Adrenal gland (tissue), 12 donors: Measurements from ENCODE around the gene LRP1B. TPM values are rescaled to one million over a fixed set of nuclear protein-coding genes. Genes with fewer than 3 reads are reported as not detected.

Source experiments
- DNase-seq, 7 donors: peaks; one replicate each; pipeline ENCODE4 v3.0.0-alpha.2; 2019 to 2020
- H3K27ac ChIP-seq, 5 donors: fragments of 200-600 bp; sonication (generic) in 4 of 5; 1 replicate in 3 of 5; 2 replicates in 2 of 5; pipeline versions ENCODE4 v1.5.1 to v1.8.0; 2016 to 2020; ENCODE audit warnings: mild to moderate bottlenecking in 1 of 5
- H3K27me3 ChIP-seq: fragments of 200-600 bp; 2 replicates; pipeline ENCODE4 v1.8.0; 2021
- H3K36me3 ChIP-seq, 2 donors: fragments of 200-600 bp; replicated peaks in 1 of 2; 1 replicate in 1 of 2; 2 replicates in 1 of 2; pipeline versions ENCODE4 v1.5.1 to v1.8.0; 2018 to 2022
- H3K4me1 ChIP-seq, 2 donors: fragments of 200-600 bp; replicated peaks in 1 of 2; 1 replicate in 1 of 2; 2 replicates in 1 of 2; pipeline versions ENCODE4 v1.5.1 to v1.8.0; 2018 to 2021
- H3K4me3 ChIP-seq, 4 donors: fragments of 200-600 bp; sonication (generic) in 3 of 4; one replicate each; pipeline ENCODE4 v1.5.1; 2016 to 2018
- H3K9me3 ChIP-seq, 3 donors: fragments of 200-600 bp; sonication (generic) in 1 of 3; replicated peaks in 1 of 3; 1 replicate in 2 of 3; 2 replicates in 1 of 3; pipeline versions ENCODE4 v1.5.1 to v1.8.0; 2016 to 2021
- CTCF ChIP-seq, 6 experiments: fragments of 450-650 bp in 4 of 6; fragments of 200-600 bp in 2 of 6; sonication (generic) in 1 of 6; IDR thresholded peaks; 1 replicate in 5 of 6; 2 replicates in 1 of 6; pipeline versions ENCODE4 v1.5.1 to v1.8.0; 2016 to 2021; ENCODE audit warnings: antibody characterized with exemption in 6 of 6, mild to moderate bottlenecking in 2 of 6, moderate library complexity in 1 of 6
- POLR2A ChIP-seq, 2 donors: fragments of 450-650 bp; IDR thresholded peaks; one replicate each; pipeline ENCODE4 v1.6.1; 2017; ENCODE audit warnings: antibody characterized with exemption in 2 of 2, mild to moderate bottlenecking in 2 of 2, moderate library complexity in 1 of 2
- WGBS, 4 donors: extraction: QIAGEN DNeasy Blood & Tissue Kit in 2 of 4; methylation state at CpG; one replicate each; pipeline versions ENCODE4 v1.1.5 to v1.1.7; 2013 to 2017; 5-methylcytosine and 5-hydroxymethylcytosine counted together
- intact Hi-C, 2 donors: fragments of 100-400 bp; cut with DNase I; formaldehyde crosslinking; loops; one replicate each; pipeline versions ENCODE4 v1.14.1 to v1.15.0; 2022 to 2023
- polyA plus RNA-seq, 3 donors: library from polyadenylated mRNA; stranded (reverse); fragments of 200-250 nt in 2 of 3; fragments of 350-450 nt in 1 of 3; fragmentation: Illumina TruSeq in 1 of 3; extraction: RNeasy Lipid Tissue Mini Kit (QIAGEN cat#74804) in 1 of 3; gene quantifications; one replicate each; pipeline ENCODE4 v1.2.3, GENCODE V29; 2013 to 2014
- total RNA-seq, 9 donors: library from RNA; depleted of rRNA in 4 of 9; stranded (reverse); fragments of >200 nt in 4 of 9; fragments of 120-200 nt in 1 of 9; fragmentation: NEBNext Ultra II Directional in 1 of 9; extraction: Animal tissue kit (Norgen Biotek cat#: 25700) in 1 of 9; gene quantifications; one replicate each; pipeline versions ENCODE4 v1.1.0 to v1.2.4, GENCODE V29; 2013 to 2023
- donor health status: healthy with polysubstance abuse.
- donor health status: Bipolar disorder and iron deficiency.
- donor health status: DM: yes; HTN: yes; CAD: no.
- donor health status: DM: no; HTN: no; CAD: no.
- donor health status: DM: no; HTN: no; CAD: no.
- donor health status: DM: yes; HTN: yes; CAD: no.

Gene LRP1B
- total and polyA plus RNA-seq, 12 donors = 0.84 to 5.4 (median 2.1) TPM

GRCh38 chr2:141714496-141714895 is 416.3 kb downstream of the LRP1B start:
- intact Hi-C loops = no loop called here
- WGBS, 4 donors = 56 to 73% (median 63%) methylated on average over 1 of the region's 1 CpG
- no peak overlapping the region for H3K27ac ChIP-seq

GRCh38 chr2:141711627-141712026 is 419.2 kb downstream of the LRP1B start:
- Histone ChIP-seq H3K9me3 (no peaks in the 10 kb centered on the region), H3K27ac (no peak overlapping the region), H3K27me3 (no peaks in the 10 kb centered on the region), H3K4me3 (no peak overlapping the region), H3K4me1 (no peaks in the 10 kb centered on the region), H3K36me3 (no peaks in the 10 kb centered on the region)
- intact Hi-C loops = no loop called here
- 33 to 50% (median 43%) methylated on average over 1 of the region's 1 CpG for WGBS, 4 donors
- no peak for DNase-seq
- no peak for TF ChIP-seq POLR2A (IDR thresholded peaks at IDR 0.05)
- no peak for TF ChIP-seq CTCF (IDR thresholded peaks at IDR 0.05)

More at GRCh38 chr2:141714496-141714895, 416.3 kb downstream of the LRP1B start:
- Histone ChIP-seq H3K27me3 (no peaks in the 10 kb centered on the region), H3K4me1 (no peaks in the 10 kb centered on the region), H3K9me3 (no peaks in the 10 kb centered on the region), H3K4me3 (no peak overlapping the region), H3K36me3 (no peaks in the 10 kb centered on the region)
- DNase-seq = no peak
- TF ChIP-seq POLR2A (IDR thresholded peaks at IDR 0.05) = no peak
- no peak for TF ChIP-seq CTCF (IDR thresholded peaks at IDR 0.05)

- WGBS, 4 donors = 71 to 84% (median 78%) methylated on average over 3 of the region's 3 CpGs
- TF ChIP-seq CTCF (IDR thresholded peaks at IDR 0.05) (no peak), POLR2A (IDR thresholded peaks at IDR 0.05) (no peak)
- Histone ChIP-seq H3K4me1 (no peaks in the 10 kb centered on the region), H3K4me3 (no peak overlapping the region), H3K27me3 (no peaks in the 10 kb centered on the region), H3K27ac (no peak overlapping the region), H3K36me3 (no peaks in the 10 kb centered on the region), H3K9me3 (no peaks in the 10 kb centered on the region)
- DNase-seq = no peak
- intact Hi-C loops = no loop called here
Measured at GRCh38 chr2:141710589-141711239, 420.1 kb downstream of the LRP1B start.

DNA sequence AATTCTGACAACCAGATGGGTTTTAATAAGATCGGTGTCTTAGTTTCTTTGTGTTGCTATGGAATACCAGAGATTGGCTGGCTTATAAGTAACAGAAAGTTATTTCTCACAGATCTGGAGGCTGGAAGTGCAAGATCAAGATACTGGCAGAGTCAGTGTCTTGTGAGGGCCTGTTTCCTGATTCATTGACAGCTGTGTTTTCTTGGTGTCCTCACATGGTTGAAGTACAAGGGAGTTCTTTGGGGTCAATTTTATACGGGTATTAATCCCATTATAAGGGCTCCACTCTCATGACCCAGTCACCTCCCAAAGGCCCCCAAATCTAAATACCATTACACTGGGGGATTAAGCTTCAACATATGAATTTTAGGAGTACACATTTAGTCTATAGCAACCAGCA is 421.1 kb downstream of the LRP1B start:
- no peak overlapping the region for H3K27ac ChIP-seq
- DNase-seq = no peak
- H3K4me1 ChIP-seq = no peaks in the 10 kb centered on the region
- TF ChIP-seq CTCF (IDR thresholded peaks at IDR 0.05) (no peak), POLR2A (IDR thresholded peaks at IDR 0.05) (no peak)
- no peak overlapping the region for H3K4me3 ChIP-seq
- WGBS, 4 donors = 80 to 93% (median 86%) methylated on average over 2 of the region's 2 CpGs
- H3K9me3 ChIP-seq = no peaks in the 10 kb centered on the region
- no peaks in the 10 kb centered on the region for H3K36me3 ChIP-seq
- H3K27me3 ChIP-seq = no peaks in the 10 kb centered on the region
- intact Hi-C loops = no loop called here
